Retinal pigment epithelial cell (primary cell): ENCODE results near the gene CELSR3.

Experiments
- DNase-seq: peaks from one replicate; pipeline ENCODE4 v3.0.0-alpha.2; 2010; ENCODE audit warnings: low read depth
- H3K4me3 ChIP-seq: 2 replicates; pipeline ENCODE4 v1.5.1; 2011; ENCODE audit warnings: mild to moderate bottlenecking, low read length, control low read depth, moderate library complexity
- TF ChIP-seq, protein P1 (sequence below): conservative IDR thresholded peaks from 2 replicates; pipeline ENCODE4 v1.5.1; 2011; ENCODE audit warnings: low read depth, low read length, control low read depth, inconsistent platforms

The CELSR3 gene

GRCh38 chr3:48681974-48682610 is 19.4 kb upstream of the CELSR3 start:
- no peak overlapping the region for H3K4me3 ChIP-seq
- TF ChIP-seq, protein P1, sequence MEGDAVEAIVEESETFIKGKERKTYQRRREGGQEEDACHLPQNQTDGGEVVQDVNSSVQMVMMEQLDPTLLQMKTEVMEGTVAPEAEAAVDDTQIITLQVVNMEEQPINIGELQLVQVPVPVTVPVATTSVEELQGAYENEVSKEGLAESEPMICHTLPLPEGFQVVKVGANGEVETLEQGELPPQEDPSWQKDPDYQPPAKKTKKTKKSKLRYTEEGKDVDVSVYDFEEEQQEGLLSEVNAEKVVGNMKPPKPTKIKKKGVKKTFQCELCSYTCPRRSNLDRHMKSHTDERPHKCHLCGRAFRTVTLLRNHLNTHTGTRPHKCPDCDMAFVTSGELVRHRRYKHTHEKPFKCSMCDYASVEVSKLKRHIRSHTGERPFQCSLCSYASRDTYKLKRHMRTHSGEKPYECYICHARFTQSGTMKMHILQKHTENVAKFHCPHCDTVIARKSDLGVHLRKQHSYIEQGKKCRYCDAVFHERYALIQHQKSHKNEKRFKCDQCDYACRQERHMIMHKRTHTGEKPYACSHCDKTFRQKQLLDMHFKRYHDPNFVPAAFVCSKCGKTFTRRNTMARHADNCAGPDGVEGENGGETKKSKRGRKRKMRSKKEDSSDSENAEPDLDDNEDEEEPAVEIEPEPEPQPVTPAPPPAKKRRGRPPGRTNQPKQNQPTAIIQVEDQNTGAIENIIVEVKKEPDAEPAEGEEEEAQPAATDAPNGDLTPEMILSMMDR: no peak
- no peak for DNase-seq

- H3K4me3 ChIP-seq: no peak overlapping the region
- no peak for DNase-seq
- TF ChIP-seq, protein P1: no peak
Observed at GRCh38 chr3:48681541-48681880, 18.8 kb upstream of the CELSR3 start.

- TF ChIP-seq, protein P1: no peak
- no peak for DNase-seq
- no peak overlapping the region for H3K4me3 ChIP-seq
Observed at GRCh38 chr3:48680811-48681540, 18.3 kb upstream of the CELSR3 start.

DNA sequence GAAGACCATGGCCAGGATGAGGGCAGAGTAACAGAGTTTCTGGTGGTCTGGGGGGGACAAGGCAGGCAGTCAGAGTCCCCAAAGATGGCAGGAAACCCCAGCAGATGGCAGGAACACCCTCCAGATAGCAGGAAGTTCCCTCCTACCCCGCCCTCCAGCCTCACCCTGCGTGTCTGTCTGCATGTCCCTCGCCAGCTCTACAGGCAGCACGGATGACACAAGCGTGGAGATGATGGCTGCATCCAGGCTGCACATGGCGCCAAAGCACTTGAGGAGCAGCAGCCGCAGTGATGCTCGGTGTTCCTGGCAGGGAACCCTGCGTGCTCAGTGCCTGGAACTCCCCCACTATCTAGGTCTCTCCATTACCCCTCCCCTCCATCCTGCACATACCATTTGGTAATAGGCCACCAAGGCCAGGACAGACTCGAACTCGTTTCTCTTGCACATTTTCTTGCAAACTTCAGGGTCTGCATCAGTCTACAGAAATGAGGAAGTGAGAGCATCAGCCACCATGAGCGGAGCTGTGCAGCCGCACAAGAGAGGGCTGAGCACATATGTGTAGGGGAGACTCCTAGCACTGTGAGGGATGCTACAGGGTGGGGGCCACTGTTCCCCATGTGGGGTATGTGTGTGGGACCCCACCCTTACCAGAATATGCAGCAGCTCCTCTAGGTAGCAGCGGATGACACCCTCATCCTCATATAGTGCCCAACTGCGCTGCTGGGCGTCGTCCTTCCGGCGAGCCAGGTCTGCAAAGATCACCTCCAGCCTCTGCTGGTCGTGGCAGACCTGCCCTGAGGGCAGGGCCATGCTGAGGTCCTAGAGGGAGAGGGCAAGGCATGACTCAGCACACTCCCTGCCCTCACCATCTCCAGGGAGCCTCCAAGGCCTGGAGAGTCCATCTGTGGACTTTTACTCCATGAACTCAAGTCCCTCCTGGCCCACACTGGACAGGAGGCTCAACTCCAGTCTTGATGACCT is 17.0 kb upstream of the CELSR3 start:
- TF ChIP-seq, protein P1: no peak
- H3K4me3 ChIP-seq: no peak overlapping the region

DNA sequence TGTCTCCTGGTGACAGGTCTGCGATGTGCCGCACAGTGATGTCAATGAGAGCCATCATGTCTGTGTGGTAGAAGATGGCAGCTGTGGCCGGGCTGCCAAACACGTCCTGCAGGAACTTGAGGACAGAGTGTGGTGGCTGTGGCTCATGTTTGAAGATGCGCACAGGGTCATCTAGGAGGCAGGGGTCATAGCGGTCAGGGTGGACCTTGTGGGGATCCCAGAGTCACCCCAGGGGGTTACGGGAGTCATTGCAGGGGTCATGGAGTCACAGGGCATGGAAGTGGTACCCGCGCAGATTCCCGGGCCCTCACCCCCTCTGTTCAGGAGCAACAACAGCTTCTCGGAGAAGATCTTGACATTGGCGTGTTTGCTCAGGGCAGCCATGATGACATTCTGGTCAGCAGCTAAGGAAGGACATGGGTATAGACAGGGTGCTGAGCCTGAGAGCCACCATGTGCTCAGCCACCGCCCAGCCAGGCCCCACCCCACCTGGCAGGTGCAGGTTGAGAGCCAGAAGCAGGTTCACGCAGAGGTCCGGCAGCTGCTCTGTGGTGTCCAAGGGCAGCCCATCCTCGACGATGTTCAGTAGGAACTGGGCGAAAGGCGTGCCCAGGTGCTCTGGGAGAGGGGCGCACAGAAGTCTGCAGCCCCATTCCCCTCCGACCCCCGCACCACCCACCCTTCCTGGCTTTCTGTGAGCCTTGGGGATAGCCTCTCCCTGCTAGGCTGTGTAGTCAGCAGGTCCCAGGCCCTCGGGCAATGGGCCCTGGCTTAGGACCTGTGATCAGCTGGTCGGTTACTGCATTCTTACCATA is 16.1 kb upstream of the CELSR3 start:
- TF ChIP-seq, protein P1: no peak
- no peak overlapping the region for H3K4me3 ChIP-seq
- no peak for DNase-seq

More for the DNA sequence above, 17.0 kb upstream of the CELSR3 start:
- DNase-seq: no peak

DNA sequence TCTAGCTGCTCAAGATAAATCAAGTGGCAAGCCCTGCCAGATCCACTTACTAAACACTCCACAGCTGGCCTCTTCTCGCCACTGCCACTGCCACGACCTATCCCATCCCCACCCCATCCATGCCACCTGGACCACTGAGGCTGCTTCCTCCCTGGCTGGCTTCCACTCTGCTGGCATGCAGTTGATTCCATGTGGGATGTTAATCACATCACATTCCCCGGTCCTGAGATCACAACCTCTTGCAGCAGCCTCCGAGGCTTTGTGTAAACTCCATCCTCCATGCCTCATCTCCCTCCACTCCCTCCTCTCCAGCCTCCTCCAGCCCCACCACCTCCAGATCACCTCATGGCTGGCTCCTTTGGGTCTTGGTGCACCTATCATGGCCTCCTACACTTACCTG is 15.4 kb upstream of the CELSR3 start:
- no peak overlapping the region for H3K4me3 ChIP-seq
- TF ChIP-seq, protein P1: no peak
- no peak for DNase-seq
